ENCODE measurements around the gene IQSEC2.

IQSEC2 gene

GRCh38 chrX:53305219-53305995 is 24.0 kb upstream of the IQSEC2 start:
- DNase-seq (ENCODE audit: low read depth, low spot score) = no peak

- DNase-seq (ENCODE audit: low read depth, low spot score) = no peak
Measured at GRCh38 chrX:53303195-53303594, 21.8 kb upstream of the IQSEC2 start.

- DNase-seq (ENCODE audit: low read depth, low spot score) = no peak
Measured at GRCh38 chrX:53300157-53300556, 18.8 kb upstream of the IQSEC2 start.

- DNase-seq (ENCODE audit: low read depth, low spot score) = no peak
Measured at GRCh38 chrX:53294024-53294648, 12.8 kb upstream of the IQSEC2 start.

GRCh38 chrX:53291596-53291995 is 10.2 kb upstream of the IQSEC2 start:
- no peak for DNase-seq (ENCODE audit: low read depth, low spot score)

GRCh38 chrX:53290441-53291041 is 9.2 kb upstream of the IQSEC2 start:
- no peak for DNase-seq (ENCODE audit: low read depth, low spot score)

- DNase-seq (ENCODE audit: low read depth, low spot score) = no peak
Measured at GRCh38 chrX:53288189-53288588, 6.8 kb upstream of the IQSEC2 start.

GRCh38 chrX:53287493-53288138 is 6.2 kb upstream of the IQSEC2 start:
- DNase-seq (ENCODE audit: low read depth, low spot score) = no peak

GRCh38 chrX:53286171-53286570 is 4.8 kb upstream of the IQSEC2 start:
- no peak for DNase-seq (ENCODE audit: low read depth, low spot score)

GRCh38 chrX:53285591-53285990 is 4.2 kb upstream of the IQSEC2 start:
- no peak for DNase-seq (ENCODE audit: low read depth, low spot score)

GRCh38 chrX:53284684-53285447 is 3.5 kb upstream of the IQSEC2 start:
- DNase-seq (ENCODE audit: low read depth, low spot score) = no peak

GRCh38 chrX:53283567-53283966 is 2.2 kb upstream of the IQSEC2 start:
- no peak for DNase-seq (ENCODE audit: low read depth, low spot score)

GRCh38 chrX:53283099-53283498 is 1.7 kb upstream of the IQSEC2 start:
- no peak for DNase-seq (ENCODE audit: low read depth, low spot score)

- DNase-seq (ENCODE audit: low read depth, low spot score) = no peak
Measured at GRCh38 chrX:53281963-53282695, 745 bp upstream of the IQSEC2 start.

GRCh38 chrX:53280331-53281320 is 758 bp downstream of the IQSEC2 start:
- DNase-seq (ENCODE audit: low read depth, low spot score) = no peak

- no peak for DNase-seq (ENCODE audit: low read depth, low spot score)
Measured at GRCh38 chrX:53279296-53280237, 1.8 kb downstream of the IQSEC2 start.

- no peak for DNase-seq (ENCODE audit: low read depth, low spot score)
Measured at GRCh38 chrX:53272808-53273337, 8.5 kb downstream of the IQSEC2 start.

GRCh38 chrX:53269536-53270107 is 11.8 kb downstream of the IQSEC2 start:
- no peak for DNase-seq (ENCODE audit: low read depth, low spot score)
